Endothelial cell of umbilical vein (primary cell): Measurements from ENCODE around the gene LMO7. TPM values are rescaled to one million over a fixed set of nuclear protein-coding genes. Genes with fewer than 3 reads are reported as not detected.

Experiments
- BruUV-seq: library from RNA; stranded (reverse); fragments of 400-500 nt; replicated peaks from 2 replicates; lab custom pipeline; 2021; lab: Mats Ljungman, UMichigan
- CTCF ChIA-PET: fragments of 300-600, 350-600 bp; sonication (Branson Sonifier 250); formaldehyde crosslinking; loops from one replicate; lab custom pipeline; 2021; ENCODE audit warnings: antibody characterized with exemption, inconsistent platforms; lab: Charles Lee
- POLR2A ChIA-PET: fragments of 300-600, 350-600 bp; sonication (Branson Sonifier 250); formaldehyde crosslinking; loops from one replicate; lab custom pipeline; 2021; ENCODE audit warnings: antibody characterized with exemption, inconsistent platforms; lab: Charles Lee
- DNase-seq: peaks from one replicate; pipeline ENCODE4 v3.0.0-alpha.2; 2011; ENCODE audit warnings: low read depth, low spot score
- FAIRE-seq: peaks from 2 replicates; lab custom pipeline; 2011; peaks lifted over from hg19 to GRCh38; lab: Jason Lieb, UNC
- H2AFZ ChIP-seq: 2 replicates; pipeline ENCODE4 v1.6.0; 2012; ENCODE audit warnings: low read depth, low read length, control low read depth, inconsistent platforms
- H3K27ac ChIP-seq: 2 replicates; pipeline ENCODE4 v1.5.1; 2011; ENCODE audit warnings: low read depth, mild to moderate bottlenecking, control low read depth, low read length, moderate library complexity; ENCODE audit not compliant: insufficient read depth
- H3K27me3 ChIP-seq, 2 experiments: 2 replicates each; pipeline versions ENCODE4 v1.6.0 to v1.6.1; 2011; ENCODE audit warnings: low read length in 2 of 2, mixed read lengths in 1 of 2; ENCODE audit not compliant: control insufficient read depth in 2 of 2, insufficient read depth in 2 of 2
- H3K36me3 ChIP-seq, 2 experiments: 2 replicates in 1 of 2; 3 replicates in 1 of 2; pipeline ENCODE4 v1.5.1; 2011; ENCODE audit warnings: low read length in 2 of 2, mild to moderate bottlenecking in 1 of 2, moderate library complexity in 1 of 2; ENCODE audit not compliant: control insufficient read depth in 2 of 2, insufficient read depth in 2 of 2; ENCODE audit errors: extremely low read depth in 1 of 2
- H3K4me1 ChIP-seq: 3 replicates; pipeline ENCODE4 v1.5.1; 2011; ENCODE audit warnings: mild to moderate bottlenecking, low read length; ENCODE audit not compliant: control insufficient read depth, insufficient read depth; ENCODE audit errors: extremely low read depth
- H3K4me2 ChIP-seq: 2 replicates; pipeline ENCODE4 v1.6.1; 2011; ENCODE audit warnings: low read length, control low read depth, mixed read lengths; ENCODE audit not compliant: insufficient read depth
- H3K4me3 ChIP-seq, 3 experiments: fragments of 200-600 bp in 1 of 3; sonication (generic), shearing (Covaris generic) in 1 of 3; replicated peaks in 1 of 3; 2 replicates each; pipeline ENCODE4 v1.5.1; 2011 to 2016; ENCODE audit warnings: control low read depth in 3 of 3, low read length in 3 of 3, mild to moderate bottlenecking in 2 of 3, inconsistent platforms in 1 of 3, low read depth in 1 of 3, moderate library complexity in 1 of 3; ENCODE audit not compliant: insufficient read depth in 1 of 3
- H3K79me2 ChIP-seq: 2 replicates; pipeline ENCODE4 v1.6.0; 2012; ENCODE audit warnings: low read length, inconsistent platforms; ENCODE audit not compliant: control insufficient read depth, insufficient read depth
- H3K9ac ChIP-seq: replicated peaks from 2 replicates; pipeline ENCODE3; 2011; ENCODE audit warnings: low read length, control low read depth; ENCODE audit not compliant: insufficient read depth; ENCODE audit errors: extremely low read depth
- H3K9me1 ChIP-seq: replicated peaks from 3 replicates; pipeline ENCODE4 v1.6.0; 2011; ENCODE audit warnings: mild to moderate bottlenecking, low read length; ENCODE audit not compliant: control insufficient read depth, insufficient read depth; ENCODE audit errors: extremely low read depth
- H3K9me3 ChIP-seq: replicated peaks from 2 replicates; pipeline ENCODE4 v1.5.1; 2012; ENCODE audit warnings: low read length, inconsistent platforms; ENCODE audit not compliant: control insufficient read depth, insufficient read depth
- H4K20me1 ChIP-seq: replicated peaks from 2 replicates; pipeline ENCODE3; 2011; ENCODE audit warnings: mild to moderate bottlenecking, low read length; ENCODE audit not compliant: control insufficient read depth, insufficient read depth; ENCODE audit errors: extremely low read depth
- CTCF ChIP-seq, 2 donors: IDR thresholded peaks; 1 replicate in 1 of 2; 2 replicates in 1 of 2; pipeline ENCODE4 v1.5.1; 2011; ENCODE audit warnings: low read length in 2 of 2, mild to moderate bottlenecking in 2 of 2, moderate library complexity in 2 of 2, control low read depth in 1 of 2, inconsistent platforms in 1 of 2, low read depth in 1 of 2; ENCODE audit not compliant: insufficient read depth in 1 of 2; ENCODE audit errors: extremely low read depth in 1 of 2
- EZH2 ChIP-seq: IDR thresholded peaks from 2 replicates; pipeline ENCODE4 v1.6.1; 2012; ENCODE audit warnings: borderline replicate concordance, low read depth, mild to moderate bottlenecking, moderate library complexity, low read length, inconsistent platforms; ENCODE audit not compliant: severe bottlenecking
- FOS ChIP-seq: IDR thresholded peaks from 2 replicates; pipeline ENCODE4 v1.6.1; 2011; ENCODE audit warnings: mild to moderate bottlenecking, low read length, moderate library complexity, borderline replicate concordance; ENCODE audit not compliant: insufficient read depth
- GATA2 ChIP-seq: IDR thresholded peaks from 2 replicates; pipeline ENCODE4 v1.7.0; 2011; ENCODE audit warnings: low read depth, mild to moderate bottlenecking, moderate library complexity, mixed read lengths, low read length; ENCODE audit not compliant: insufficient read length, insufficient read depth
- JUN ChIP-seq: IDR thresholded peaks from 2 replicates; pipeline ENCODE4 v1.6.1; 2011; ENCODE audit warnings: borderline replicate concordance, low read depth; ENCODE audit not compliant: insufficient read length, insufficient read depth
- MAX ChIP-seq: IDR thresholded peaks from 2 replicates; pipeline ENCODE4 v1.6.1; 2011; ENCODE audit not compliant: insufficient read depth, insufficient read length
- MYC ChIP-seq: IDR thresholded peaks from one replicate; pipeline ENCODE4 v1.6.1; 2011; ENCODE audit warnings: mild to moderate bottlenecking, low read depth, low read length
- POLR2A ChIP-seq: IDR thresholded peaks from 2 replicates; pipeline ENCODE4 v1.6.1; 2012; ENCODE audit warnings: low read depth, mild to moderate bottlenecking, control low read depth, low read length
- POLR2AphosphoS5 ChIP-seq: IDR thresholded peaks from 2 replicates; pipeline ENCODE4 v1.6.1; 2012; ENCODE audit warnings: low read depth, mild to moderate bottlenecking, control low read depth, low read length, moderate library complexity; ENCODE audit not compliant: insufficient read depth
- dilution Hi-C: fragments of 300-500 bp; cut with MboI; formaldehyde crosslinking; loops from one replicate; pipeline ENCODE4 v1.15.0; 2019; ENCODE audit warnings: low sequenced_read_pairs; ENCODE audit not compliant: extremely low pct_ligation_motif_present
- intact Hi-C: fragments of 100-400 bp; cut with micrococcal nuclease; formaldehyde crosslinking; loops from one replicate; pipeline ENCODE4 v1.10.0; 2022
- polyA plus RNA-seq, 4 experiments: library from polyadenylated mRNA; depleted of rRNA in 3 of 4; stranded (reverse) in 3 of 4; unstranded in 1 of 4; fragments of >200 nt; gene quantifications; 2 replicates each; pipeline versions ENCODE4 v1.2.1 to v1.2.3, GENCODE V29; 2011 to 2012; ENCODE audit warnings: missing spikeins in 1 of 4
- total RNA-seq: library from RNA; stranded (reverse); gene quantifications from 2 replicates; pipeline ENCODE4 v1.2.3, GENCODE V29; 2021

The LMO7 gene
- total and polyA plus RNA-seq, 2 donors (not counting 3 experiments of a cell fraction or from before 2014, with no cell fraction given), result 10.5 to 21.1 TPM

GRCh38 chr13:75771226-75771625 lies 135.1 kb downstream of the LMO7 start:
- H3K4me3 ChIP-seq, result no peak overlapping the region
- ChIA-PET POLR2A (interaction anchor here (0.6 kb wide), 1 partner anchor 563 kb away, joined by 6 read pairs; no protein-coding TSS in a partner anchor), CTCF (interaction anchor here (1.4 to 1.9 kb wide), 2 partner anchors 10 to 75 kb away, joined by 4 to 6 read pairs; no protein-coding TSS in a partner anchor)
- dilution Hi-C loops (no loop called here), intact Hi-C loops (no loop called here)
- no peaks in the 10 kb centered on the region for H3K9me3 ChIP-seq
- FAIRE-seq (no peak), DNase-seq (no peak)
- peaks cover 12% of the 10 kb centered on the region for H3K4me1 ChIP-seq
- H3K79me2 ChIP-seq, result no peaks in the 10 kb centered on the region
- no peak overlapping the region for H2AFZ ChIP-seq
- no peak overlapping the region for H3K4me2 ChIP-seq
- H4K20me1 ChIP-seq, result no peaks in the 10 kb centered on the region
- H3K9ac ChIP-seq, result no peak overlapping the region
- H3K9me1 ChIP-seq, result no peaks in the 10 kb centered on the region
- H3K27me3 ChIP-seq, result no peaks in the 10 kb centered on the region
- BruUV-seq, result no TSS peak
- TF ChIP-seq FOS (no peak), GATA2 (no peak), MAX (no peak), POLR2A (no peak), EZH2 (no peak), POLR2AphosphoS5 (no peak), CTCF (IDR thresholded peaks at IDR 0.05; ENCODE audit: extremely low read depth in 1 of 2, insufficient read depth in 1 of 2, low read depth in 1 of 2, low read length in 2 of 2) (no peak), JUN (no peak), MYC (no peak)
- no peak overlapping the region for H3K27ac ChIP-seq
- no peaks in the 10 kb centered on the region for H3K36me3 ChIP-seq
